Measurements from ENCODE around the gene CDC25A. TPM values are rescaled to one million over a fixed set of nuclear protein-coding genes. Genes with fewer than 3 reads are reported as not detected.

CDC25A gene
- total and polyA plus RNA-seq, 2 of the 13 experiments (the other 11 are each of a cell fraction or from before 2014, with no cell fraction given), result 7.9 to 45.4 TPM

GRCh38 chr3:48187579-48188265 lies 495 bp downstream of the CDC25A start (continued):
- no peak for TF ChIP-seq ZNF207 (IDR thresholded peaks at IDR 0.05; ENCODE audit: borderline replicate concordance)
- TF ChIP-seq ZNF687 (CRISPR knock-in tag; IDR thresholded peaks at IDR 0.05), result peak; percentile 53
- no peak for TF ChIP-seq THRA (CRISPR knock-in tag; IDR thresholded peaks at IDR 0.05; ENCODE audit: borderline replicate concordance)
- TF ChIP-seq ZNF12 (CRISPR knock-in tag; IDR thresholded peaks at IDR 0.05), result no peak
- peak; percentile 9; the same call in 1 of the 2 replicates for TF ChIP-seq DZIP1 (CRISPR knock-in tag; IDR thresholded peaks at IDR 0.05)
- no peak for TF ChIP-seq ATF7 (IDR thresholded peaks at IDR 0.05)
- peak; percentile 43; the same call in 1 of the 2 replicates for TF ChIP-seq ATF7 (CRISPR knock-in tag; IDR thresholded peaks at IDR 0.05)
- TF ChIP-seq DDIT3 (CRISPR knock-in tag; IDR thresholded peaks at IDR 0.05), result no peak
- TF ChIP-seq ZNF652 (CRISPR knock-in tag; IDR thresholded peaks at IDR 0.05; ENCODE audit: borderline replicate concordance, low read depth), result no peak
- peak; percentile 34; the same call in 1 of the 2 replicates for TF ChIP-seq EED (CRISPR knock-in tag; IDR thresholded peaks at IDR 0.05)
- no peak for TF ChIP-seq KAT8 (CRISPR knock-in tag; IDR thresholded peaks at IDR 0.05)
- no peak for TF ChIP-seq REXO4 (CRISPR knock-in tag; IDR thresholded peaks at IDR 0.05; ENCODE audit: borderline replicate concordance)
- TF ChIP-seq HNRNPL (IDR thresholded peaks at IDR 0.05; ENCODE audit: low read depth, low read length), result no peak
- peak; percentile 60; the same call in 1 of the 2 replicates for TF ChIP-seq ZNF777 (CRISPR knock-in tag; IDR thresholded peaks at IDR 0.05)
- peak; percentile 69; the same call in 1 of the 2 replicates for TF ChIP-seq ZNF891 (CRISPR knock-in tag; IDR thresholded peaks at IDR 0.05)
- TF ChIP-seq RXRB (CRISPR knock-in tag; IDR thresholded peaks at IDR 0.05; ENCODE audit: borderline replicate concordance), result no peak
- no peak for TF ChIP-seq PCBP2 (optimal IDR thresholded peaks at IDR 0.05; ENCODE audit: low read depth, low read length, poor library complexity, severe bottlenecking)
- 0 out of 2 replicates have a peak, but pooled peaks have one; percentile 5 for TF ChIP-seq NR0B2 (CRISPR knock-in tag; IDR thresholded peaks at IDR 0.05)
- no peak for TF ChIP-seq HOXA5 (CRISPR knock-in tag; IDR thresholded peaks at IDR 0.05)
- TF ChIP-seq RFXANK (CRISPR knock-in tag; IDR thresholded peaks at IDR 0.05), result no peak
- TF ChIP-seq WIZ (CRISPR knock-in tag; IDR thresholded peaks at IDR 0.05), result no peak
- no peak for TF ChIP-seq TSC22D2 (CRISPR knock-in tag; IDR thresholded peaks at IDR 0.05; ENCODE audit: borderline replicate concordance)
